ENCODE results near the gene C19orf81.

Gene C19orf81

GRCh38 chr19:50686310-50687032 lies 37.2 kb downstream of the C19orf81 start:
- DNase-seq = no peak

GRCh38 chr19:50688766-50689165 lies 39.5 kb downstream of the C19orf81 start:
- DNase-seq = no peak

- DNase-seq = no peak
Measured at GRCh38 chr19:50690439-50690838, 41.2 kb downstream of the C19orf81 start.

- no peak for DNase-seq
Measured at GRCh38 chr19:50693064-50693975, 44.1 kb downstream of the C19orf81 start.

- no peak for DNase-seq
Measured at GRCh38 chr19:50694815-50695145, 45.5 kb downstream of the C19orf81 start.

- no peak for DNase-seq
Measured at GRCh38 chr19:50695251-50696093, 46.2 kb downstream of the C19orf81 start.

GRCh38 chr19:50696094-50696483 lies 46.8 kb downstream of the C19orf81 start:
- no peak for DNase-seq

GRCh38 chr19:50697414-50698124 lies 48.3 kb downstream of the C19orf81 start:
- no peak for DNase-seq

GRCh38 chr19:50701367-50701985 lies 52.2 kb downstream of the C19orf81 start:
- DNase-seq = no peak

- no peak for DNase-seq
Measured at GRCh38 chr19:50702158-50702870, 53.1 kb downstream of the C19orf81 start.

GRCh38 chr19:50702871-50703829 lies 53.9 kb downstream of the C19orf81 start:
- DNase-seq = no peak

- no peak for DNase-seq
Measured at GRCh38 chr19:50703915-50704796, 54.9 kb downstream of the C19orf81 start.

- peak in 1 of 2 experiments; percentile 39 for DNase-seq
Measured at GRCh38 chr19:50705422-50706019, 56.3 kb downstream of the C19orf81 start.

- no peak for DNase-seq
Measured at GRCh38 chr19:50706387-50706786, 57.1 kb downstream of the C19orf81 start.

- no peak for DNase-seq
Measured at GRCh38 chr19:50708179-50708879, 59.1 kb downstream of the C19orf81 start.
